T-helper 22 cell (primary cell): Measurements from ENCODE around the gene CD93.

Experiments used
- DNase-seq: peaks from one replicate; pipeline ENCODE4 v3.0.0-alpha.2; 2020; ENCODE audit warnings: low read depth

The CD93 gene

GRCh38 chr20:23097636-23098580, 11.8 kb upstream of the CD93 start:
- no peak for DNase-seq

- DNase-seq: no peak
Measured at GRCh38 chr20:23096986-23097520, 10.9 kb upstream of the CD93 start.

GRCh38 chr20:23096097-23096496, 10.0 kb upstream of the CD93 start:
- no peak for DNase-seq

- DNase-seq: no peak
Measured at GRCh38 chr20:23095499-23095898, 9.4 kb upstream of the CD93 start.

- DNase-seq: no peak
Measured at GRCh38 chr20:23094927-23095326, 8.8 kb upstream of the CD93 start.

GRCh38 chr20:23094213-23094896, 8.2 kb upstream of the CD93 start:
- no peak for DNase-seq

- no peak for DNase-seq
Measured at GRCh38 chr20:23093613-23094012, 7.5 kb upstream of the CD93 start.

- DNase-seq: no peak
Measured at GRCh38 chr20:23092861-23093495, 6.9 kb upstream of the CD93 start.

- DNase-seq: no peak
Measured at GRCh38 chr20:23092384-23092756, 6.2 kb upstream of the CD93 start.

- no peak for DNase-seq
Measured at GRCh38 chr20:23091721-23092383, 5.7 kb upstream of the CD93 start.

- no peak for DNase-seq
Measured at GRCh38 chr20:23090878-23091277, 4.8 kb upstream of the CD93 start.

GRCh38 chr20:23090147-23090546, 4.0 kb upstream of the CD93 start:
- DNase-seq: no peak

- DNase-seq: no peak
Measured at GRCh38 chr20:23088866-23089265, 2.7 kb upstream of the CD93 start.

- DNase-seq: no peak
Measured at GRCh38 chr20:23087587-23088251, 1.6 kb upstream of the CD93 start.

GRCh38 chr20:23086931-23087411, 847 bp upstream of the CD93 start:
- no peak for DNase-seq

GRCh38 chr20:23085436-23086055, 578 bp downstream of the CD93 start:
- DNase-seq: no peak

GRCh38 chr20:23084845-23085365, 1.2 kb downstream of the CD93 start:
- no peak for DNase-seq

- no peak for DNase-seq
Measured at GRCh38 chr20:23084282-23084844, 1.8 kb downstream of the CD93 start.

GRCh38 chr20:23083553-23084220, 2.4 kb downstream of the CD93 start:
- no peak for DNase-seq
